Chondrocyte (in vitro differentiated cells): ENCODE measurements around the gene DOK1. TPM values are rescaled to one million over a fixed set of nuclear protein-coding genes. Genes with fewer than 3 reads are reported as not detected.

ENCODE experiments used
- DNase-seq: peaks from one replicate; pipeline ENCODE4 v3.0.0; 2021; ENCODE audit warnings: mixed read lengths, low spot score
- H3K27ac Mint-ChIP-seq: one replicate; pipeline ENCODE4 v1.8.0; 2021; ENCODE audit warnings: mild to moderate bottlenecking, moderate library complexity, mixed read lengths; ENCODE audit not compliant: unreplicated experiment
- H3K27me3 Mint-ChIP-seq: 2 replicates; pipeline ENCODE4 v1.8.0; 2021; ENCODE audit warnings: low read depth, mixed read lengths
- H3K36me3 Mint-ChIP-seq: 2 replicates; pipeline ENCODE4 v1.8.0; 2021; ENCODE audit warnings: low read depth, mixed read lengths
- H3K4me1 Mint-ChIP-seq: 2 replicates; pipeline ENCODE4 v1.8.0; 2021; ENCODE audit warnings: low read depth, mild to moderate bottlenecking, mixed read lengths
- H3K4me3 Mint-ChIP-seq: one replicate; pipeline ENCODE4 v1.8.0; 2021; ENCODE audit warnings: mild to moderate bottlenecking, moderate library complexity, mixed read lengths; ENCODE audit not compliant: unreplicated experiment
- H3K9me3 Mint-ChIP-seq: 2 replicates; pipeline ENCODE4 v1.8.0; 2021; ENCODE audit warnings: low read depth, mixed read lengths
- CTCF ChIP-seq: fragments of 200-600 bp; sonication (generic); IDR thresholded peaks from 2 replicates; pipeline ENCODE4 v1.5.0; 2021; ENCODE audit warnings: antibody characterized with exemption, mild to moderate bottlenecking, moderate library complexity
- total RNA-seq: library from RNA; stranded (reverse); gene quantifications from 3 replicates; pipeline ENCODE4 v1.2.1, GENCODE V29; 2021

Gene DOK1
- total RNA-seq, 1 donor from 2014 or later = 46.0 TPM

- Mint-ChIP-seq H3K9me3 (no peaks in the 10 kb centered on the region), H3K36me3 (no peaks in the 10 kb centered on the region), H3K4me1 (peaks cover 7% of the 10 kb centered on the region), H3K4me3 (peak within 1 kb of the TSS; percentile 31), H3K27ac (no peak within 1 kb of the TSS), H3K27me3 (peaks cover 73% of the 10 kb centered on the region)
- DNase-seq = peak; percentile 88
- no peak for TF ChIP-seq CTCF
These were observed 39.9 kb upstream of the DOK1 start, which contains the start of gene TLX2 for GRCh38 chr2:74514368-74515270. Gene TLX2 (plus strand): TSS chr2:74514450. CDS start chr2:74514807, 357 bp downstream.

- Mint-ChIP-seq H3K36me3 (no peaks in the 10 kb centered on the region), H3K9me3 (no peaks in the 10 kb centered on the region), H3K27me3 (peaks cover 76% of the 10 kb centered on the region), H3K27ac (no peak overlapping the region), H3K4me1 (peaks cover 7% of the 10 kb centered on the region), H3K4me3 (peak overlapping the region; percentile 31)
- no peak for TF ChIP-seq CTCF
- DNase-seq = peak; percentile 77
These were observed 39.1 kb upstream of the DOK1 start for GRCh38 chr2:74515271-74515980.

GRCh38 chr2:74515981-74516633 is 38.4 kb upstream of the DOK1 start:
- H3K4me3 Mint-ChIP-seq = peak overlapping the region; percentile 52
- peaks cover 7% of the 10 kb centered on the region for H3K4me1 Mint-ChIP-seq
- H3K27me3 Mint-ChIP-seq = peaks cover 76% of the 10 kb centered on the region
- no peaks in the 10 kb centered on the region for H3K36me3 Mint-ChIP-seq
- no peak for TF ChIP-seq CTCF
- H3K27ac Mint-ChIP-seq = no peak overlapping the region
- peak; percentile 91 for DNase-seq
- H3K9me3 Mint-ChIP-seq = no peaks in the 10 kb centered on the region

GRCh38 chr2:74516650-74517049 is 37.9 kb upstream of the DOK1 start:
- DNase-seq = no peak
- Mint-ChIP-seq H3K9me3 (no peaks in the 10 kb centered on the region), H3K27me3 (peaks cover 73% of the 10 kb centered on the region), H3K36me3 (no peaks in the 10 kb centered on the region), H3K27ac (no peak overlapping the region), H3K4me1 (peaks cover 7% of the 10 kb centered on the region), H3K4me3 (no peak overlapping the region)
- TF ChIP-seq CTCF = no peak

- DNase-seq = peak; percentile 24
- TF ChIP-seq CTCF = no peak
- Mint-ChIP-seq H3K27ac (no peak overlapping the region), H3K27me3 (peaks cover 44% of the 10 kb centered on the region), H3K4me1 (peaks cover 3% of the 10 kb centered on the region), H3K9me3 (no peaks in the 10 kb centered on the region), H3K36me3 (peaks cover 15% of the 10 kb centered on the region), H3K4me3 (no peak overlapping the region)
These were observed 32.0 kb upstream of the DOK1 start for GRCh38 chr2:74522516-74522915.
